ENCODE results near the gene ARHGEF40.

DNA sequence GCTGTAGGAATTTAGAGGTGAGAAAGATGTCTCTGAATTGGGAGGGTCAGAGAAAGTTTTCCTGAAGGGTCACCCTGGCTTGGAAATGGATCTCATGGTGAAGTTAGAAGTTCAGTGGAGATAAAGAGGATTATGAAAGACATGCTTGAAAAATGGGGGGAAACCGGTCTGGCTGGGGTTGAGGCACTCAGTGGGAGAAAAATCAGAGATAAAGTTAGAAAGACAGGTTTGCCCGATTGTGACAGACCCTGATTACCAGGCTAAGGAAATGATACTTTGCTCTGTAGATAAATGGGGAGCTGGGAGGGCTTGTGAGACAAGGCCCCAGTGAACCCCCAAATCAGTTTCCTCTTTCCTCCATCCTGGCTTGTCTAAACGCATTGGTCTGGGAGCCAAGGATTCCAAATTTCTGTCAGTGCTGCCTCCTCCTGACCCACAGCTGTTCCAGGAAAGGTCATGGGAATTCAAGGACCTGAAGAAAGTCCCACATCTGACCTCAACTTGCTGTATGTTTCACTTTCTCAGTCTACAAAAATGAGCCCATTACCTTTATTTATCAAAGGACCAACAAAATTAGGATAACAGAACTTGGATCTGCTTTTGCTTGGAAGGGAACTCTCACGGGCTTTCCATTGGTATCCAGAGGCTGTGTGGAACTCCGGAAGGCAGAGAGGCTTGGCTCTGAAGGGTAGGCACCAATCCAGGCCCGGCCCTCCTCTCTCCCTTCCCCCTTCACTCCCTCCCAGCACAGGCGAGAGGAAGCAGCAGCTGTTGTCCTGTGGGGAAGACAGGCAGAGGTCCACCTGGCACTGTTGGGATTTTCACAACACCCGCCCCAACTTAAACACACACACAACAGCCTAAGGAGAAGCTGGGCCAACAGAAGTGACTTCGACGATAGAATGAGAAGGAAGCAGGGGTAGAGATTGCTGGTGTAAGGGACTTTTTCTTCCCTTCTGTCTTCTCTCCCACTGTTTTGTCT is 31.4 kb upstream of the ARHGEF40 start:
- TF ChIP-seq SIN3A (IDR thresholded peaks at IDR 0.05; ENCODE audit: borderline replicate concordance, insufficient read depth, low read length) (no peak), POLR2AphosphoS5 (IDR thresholded peaks at IDR 0.05; ENCODE audit: low read depth, low read length) (no peak), TAF1 (IDR thresholded peaks at IDR 0.05; ENCODE audit: borderline replicate concordance, insufficient read depth, low read length) (no peak), FOXP2 (optimal IDR thresholded peaks at IDR 0.05; ENCODE audit: borderline replicate concordance, extremely low read depth, extremely low read length, insufficient read depth) (no peak)
- TF ChIP-seq, protein P1, sequence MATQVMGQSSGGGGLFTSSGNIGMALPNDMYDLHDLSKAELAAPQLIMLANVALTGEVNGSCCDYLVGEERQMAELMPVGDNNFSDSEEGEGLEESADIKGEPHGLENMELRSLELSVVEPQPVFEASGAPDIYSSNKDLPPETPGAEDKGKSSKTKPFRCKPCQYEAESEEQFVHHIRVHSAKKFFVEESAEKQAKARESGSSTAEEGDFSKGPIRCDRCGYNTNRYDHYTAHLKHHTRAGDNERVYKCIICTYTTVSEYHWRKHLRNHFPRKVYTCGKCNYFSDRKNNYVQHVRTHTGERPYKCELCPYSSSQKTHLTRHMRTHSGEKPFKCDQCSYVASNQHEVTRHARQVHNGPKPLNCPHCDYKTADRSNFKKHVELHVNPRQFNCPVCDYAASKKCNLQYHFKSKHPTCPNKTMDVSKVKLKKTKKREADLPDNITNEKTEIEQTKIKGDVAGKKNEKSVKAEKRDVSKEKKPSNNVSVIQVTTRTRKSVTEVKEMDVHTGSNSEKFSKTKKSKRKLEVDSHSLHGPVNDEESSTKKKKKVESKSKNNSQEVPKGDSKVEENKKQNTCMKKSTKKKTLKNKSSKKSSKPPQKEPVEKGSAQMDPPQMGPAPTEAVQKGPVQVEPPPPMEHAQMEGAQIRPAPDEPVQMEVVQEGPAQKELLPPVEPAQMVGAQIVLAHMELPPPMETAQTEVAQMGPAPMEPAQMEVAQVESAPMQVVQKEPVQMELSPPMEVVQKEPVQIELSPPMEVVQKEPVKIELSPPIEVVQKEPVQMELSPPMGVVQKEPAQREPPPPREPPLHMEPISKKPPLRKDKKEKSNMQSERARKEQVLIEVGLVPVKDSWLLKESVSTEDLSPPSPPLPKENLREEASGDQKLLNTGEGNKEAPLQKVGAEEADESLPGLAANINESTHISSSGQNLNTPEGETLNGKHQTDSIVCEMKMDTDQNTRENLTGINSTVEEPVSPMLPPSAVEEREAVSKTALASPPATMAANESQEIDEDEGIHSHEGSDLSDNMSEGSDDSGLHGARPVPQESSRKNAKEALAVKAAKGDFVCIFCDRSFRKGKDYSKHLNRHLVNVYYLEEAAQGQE (IDR thresholded peaks at IDR 0.05; ENCODE audit: insufficient read depth in 1 of 2, low read depth in 2 of 2, low read length in 2 of 2): no peak
